22Rv1 (cell line): ENCODE data around the gene UCHL3.

Experiments used
- ZFX ChIP-seq: fragments of 450-650 bp; IDR thresholded peaks from 2 replicates; pipeline ENCODE4 v1.6.1; 2017; ENCODE audit warnings: antibody characterized with exemption, borderline replicate concordance
- TF ChIP-seq, protein P1 (sequence below): fragments of 450-650 bp; IDR thresholded peaks from 2 replicates; pipeline ENCODE4 v1.5.1; 2017; ENCODE audit warnings: mild to moderate bottlenecking

DNA sequence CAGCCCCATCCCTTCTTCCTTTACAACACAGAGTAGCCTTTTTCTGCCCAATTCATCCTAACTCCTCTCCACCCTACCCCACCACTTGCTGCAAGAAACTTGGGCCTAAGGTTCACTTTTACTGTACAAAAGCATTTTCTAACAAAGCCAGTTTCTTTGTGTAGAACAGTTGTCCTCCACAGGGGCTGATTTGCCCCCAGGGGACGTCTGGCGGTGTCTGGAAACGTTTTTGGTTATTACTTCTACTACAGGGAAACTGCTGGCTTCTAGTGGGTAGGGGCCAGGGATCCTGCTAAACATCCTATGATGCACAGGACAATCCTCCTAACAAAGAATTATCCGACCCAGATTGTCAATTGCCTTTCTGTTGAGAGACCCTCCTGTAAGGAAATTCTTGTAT lies 79.2 kb downstream of the UCHL3 start:
- TF ChIP-seq, protein P1, sequence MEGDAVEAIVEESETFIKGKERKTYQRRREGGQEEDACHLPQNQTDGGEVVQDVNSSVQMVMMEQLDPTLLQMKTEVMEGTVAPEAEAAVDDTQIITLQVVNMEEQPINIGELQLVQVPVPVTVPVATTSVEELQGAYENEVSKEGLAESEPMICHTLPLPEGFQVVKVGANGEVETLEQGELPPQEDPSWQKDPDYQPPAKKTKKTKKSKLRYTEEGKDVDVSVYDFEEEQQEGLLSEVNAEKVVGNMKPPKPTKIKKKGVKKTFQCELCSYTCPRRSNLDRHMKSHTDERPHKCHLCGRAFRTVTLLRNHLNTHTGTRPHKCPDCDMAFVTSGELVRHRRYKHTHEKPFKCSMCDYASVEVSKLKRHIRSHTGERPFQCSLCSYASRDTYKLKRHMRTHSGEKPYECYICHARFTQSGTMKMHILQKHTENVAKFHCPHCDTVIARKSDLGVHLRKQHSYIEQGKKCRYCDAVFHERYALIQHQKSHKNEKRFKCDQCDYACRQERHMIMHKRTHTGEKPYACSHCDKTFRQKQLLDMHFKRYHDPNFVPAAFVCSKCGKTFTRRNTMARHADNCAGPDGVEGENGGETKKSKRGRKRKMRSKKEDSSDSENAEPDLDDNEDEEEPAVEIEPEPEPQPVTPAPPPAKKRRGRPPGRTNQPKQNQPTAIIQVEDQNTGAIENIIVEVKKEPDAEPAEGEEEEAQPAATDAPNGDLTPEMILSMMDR = no peak
- TF ChIP-seq ZFX = no peak
